Erythroblast (primary cell): ENCODE measurements around the gene TBC1D23.
"Not testable (repeated sequence)": the region's sequence is repeated elsewhere in the genome, so short reads cannot be mapped to it uniquely, and the experiment has no call there.

Source experiments
- GATA1 ChIP-seq: IDR thresholded peaks from 2 replicates; pipeline ENCODE4 v1.6.1; 2011; ENCODE audit warnings: low read depth, mild to moderate bottlenecking, control low read depth, low read length, moderate library complexity
- POLR2A ChIP-seq: IDR thresholded peaks from 2 replicates; pipeline ENCODE4 v1.6.1; 2011; ENCODE audit warnings: mild to moderate bottlenecking, low read length

DNA sequence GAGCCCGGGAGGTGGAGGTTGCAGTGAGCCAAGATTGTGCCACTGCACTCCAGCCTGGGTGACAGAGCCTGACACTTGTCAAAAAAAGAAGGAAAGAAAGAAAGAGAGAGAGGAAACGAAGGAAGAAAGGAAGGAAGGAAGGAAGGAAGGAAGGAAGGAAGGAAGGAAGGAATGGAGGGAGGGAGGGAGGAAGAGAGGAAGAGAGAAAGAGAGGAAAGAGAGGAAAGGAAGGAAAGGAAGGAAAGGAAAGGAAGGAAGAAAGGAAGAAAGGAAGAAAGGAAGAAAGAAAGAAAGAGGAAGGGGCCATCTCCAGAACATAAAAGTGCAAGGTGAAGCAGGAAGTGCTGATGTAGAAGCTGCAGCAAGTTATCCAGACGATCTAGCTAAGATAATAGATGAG lies 31.6 kb upstream of the TBC1D23 start:
- not testable (repeated sequence) for TF ChIP-seq POLR2A, GATA1
